GM21381 (cell line): ENCODE measurements around the gene APOL1.
"Not testable (repeated sequence)": the region's sequence is repeated elsewhere in the genome, so short reads cannot be mapped to it uniquely, and the experiment has no call there.

ENCODE experiments used
- ATAC-seq: cut with Tn5 transposase; IDR thresholded peaks from one replicate; pipeline ENCODE4 v1.9.1; 2021; ENCODE audit warnings: mild to moderate bottlenecking, moderate library complexity; ENCODE audit not compliant: unreplicated experiment

The APOL1 gene

GRCh38 chr22:36244522-36245391 is 8.2 kb upstream of the APOL1 start:
- ATAC-seq, result no peak

GRCh38 chr22:36245805-36246356 is 7.1 kb upstream of the APOL1 start:
- ATAC-seq, result no peak

- ATAC-seq, result no peak
Measured at GRCh38 chr22:36246718-36247117, 6.2 kb upstream of the APOL1 start.

- ATAC-seq, result no peak
Measured at GRCh38 chr22:36247955-36248354, 5.0 kb upstream of the APOL1 start.

GRCh38 chr22:36249160-36249559 is 3.8 kb upstream of the APOL1 start:
- ATAC-seq, result no peak

GRCh38 chr22:36250292-36250960 is 2.5 kb upstream of the APOL1 start:
- not testable (repeated sequence) for ATAC-seq

GRCh38 chr22:36251979-36252608 is 839 bp upstream of the APOL1 start:
- not testable (repeated sequence) for ATAC-seq

- no peak for ATAC-seq
Measured at GRCh38 chr22:36253523-36254490, 874 bp downstream of the APOL1 start.

- not testable (repeated sequence) for ATAC-seq
Measured at GRCh38 chr22:36255572-36255971, 2.6 kb downstream of the APOL1 start.

GRCh38 chr22:36256478-36256877 is 3.5 kb downstream of the APOL1 start:
- no peak for ATAC-seq

GRCh38 chr22:36257308-36257707 is 4.4 kb downstream of the APOL1 start:
- no peak for ATAC-seq

- ATAC-seq, result no peak
Measured at GRCh38 chr22:36257948-36258670, 5.2 kb downstream of the APOL1 start.

GRCh38 chr22:36258701-36259614 is 6.0 kb downstream of the APOL1 start:
- no peak for ATAC-seq

GRCh38 chr22:36259615-36260300 is 6.8 kb downstream of the APOL1 start:
- ATAC-seq, result no peak

- ATAC-seq, result not testable (repeated sequence)
Measured at GRCh38 chr22:36261675-36262074, 8.7 kb downstream of the APOL1 start.

- not testable (repeated sequence) for ATAC-seq
Measured at GRCh38 chr22:36262307-36262706, 9.4 kb downstream of the APOL1 start.

GRCh38 chr22:36263216-36263673 is 10.3 kb downstream of the APOL1 start:
- ATAC-seq, result not testable (repeated sequence)
